ENCODE results near the gene PSD4. TPM values are rescaled to one million over a fixed set of nuclear protein-coding genes. Genes with fewer than 3 reads are reported as not detected.

Gene PSD4
- total RNA-seq, result 0.26 and 0.32 TPM in 2 replicates

DNA sequence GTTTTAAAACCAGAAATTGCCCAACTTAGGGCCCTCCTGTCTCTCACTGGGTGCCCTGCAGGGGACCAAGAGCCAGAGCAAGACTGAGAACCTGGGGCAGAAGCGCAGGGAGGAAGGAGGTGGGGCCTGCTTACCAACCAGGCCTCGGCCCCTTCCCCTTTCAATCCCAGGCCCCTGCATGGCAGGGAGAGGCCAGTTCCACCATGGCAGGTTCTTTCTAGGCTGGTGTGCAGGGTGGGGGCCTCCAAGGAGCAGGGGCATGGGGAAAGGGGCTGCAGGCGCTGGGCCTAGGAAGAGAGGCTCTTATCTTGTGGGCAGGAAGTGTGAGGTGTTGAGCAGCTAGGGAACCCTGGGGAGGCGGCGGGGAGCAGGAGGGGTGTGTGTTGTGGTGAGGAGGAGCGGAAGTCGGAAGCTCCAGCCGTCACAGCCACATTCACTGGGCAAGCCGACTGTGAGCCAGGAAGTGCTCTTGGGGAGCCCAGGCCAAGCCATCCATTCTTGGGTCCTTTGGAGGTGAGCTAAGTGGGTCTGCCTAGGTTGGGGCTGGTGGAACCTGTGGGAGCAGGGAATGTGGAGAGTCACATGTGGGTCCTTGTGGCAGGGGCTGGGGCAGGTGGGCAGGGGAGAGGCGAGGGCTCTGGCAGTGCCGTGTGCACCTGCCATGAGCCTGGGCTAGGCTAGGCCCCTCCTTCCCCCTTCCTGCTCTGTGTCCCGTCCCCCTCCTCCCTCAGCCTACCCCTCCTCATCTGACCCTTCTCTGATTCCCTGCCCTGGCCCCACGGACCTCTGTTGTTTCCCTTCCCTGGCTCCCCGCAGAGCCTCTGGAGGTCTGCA, at the start of gene PSD4:
Gene PSD4, plus strand, starts transcription at position 430 of the 834 bp plus-strand sequence. CDS start 8,486 bp downstream, outside the sequence.
- DNase-seq (ENCODE audit: low read depth, low spot score), result no peak

DNA sequence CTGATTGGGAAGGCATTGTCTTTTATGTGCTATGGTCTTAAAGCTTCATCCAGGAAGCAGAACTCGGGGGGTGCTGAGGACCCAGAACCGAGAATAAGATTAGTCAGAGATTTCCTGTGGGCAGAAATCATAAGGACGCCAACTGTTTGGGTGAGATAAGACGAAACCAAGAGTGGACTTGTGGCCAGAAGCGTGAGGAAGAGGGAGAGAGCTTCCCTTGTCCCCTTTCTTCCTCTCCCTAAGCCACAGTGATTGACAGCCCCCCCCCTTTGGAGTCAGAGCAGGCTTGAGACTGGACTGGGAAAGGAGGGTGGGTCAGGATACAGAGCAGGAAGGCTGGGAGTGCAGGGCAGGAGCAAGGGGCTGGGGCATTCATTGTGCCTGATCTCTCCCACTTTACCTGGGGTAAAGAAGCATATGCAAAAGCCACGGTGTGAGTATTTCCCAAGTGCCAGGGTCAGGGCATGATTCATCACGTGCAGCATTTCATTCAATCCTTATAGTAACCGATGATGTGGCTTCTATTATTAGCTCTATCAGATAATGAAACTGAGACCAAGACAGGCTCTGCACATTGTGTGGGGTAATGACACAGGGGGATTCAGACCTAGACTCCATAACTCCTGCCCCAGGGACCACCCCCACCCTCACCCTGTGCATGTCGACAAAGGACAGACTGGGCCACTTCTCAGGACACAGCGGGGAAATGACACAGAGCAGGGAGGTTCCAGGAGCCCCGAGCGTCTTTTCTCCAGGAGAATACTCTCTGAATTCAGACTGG, 49.4 kb upstream of the PSD4 start:
- DNase-seq (ENCODE audit: low read depth, low spot score), result no peak

DNA sequence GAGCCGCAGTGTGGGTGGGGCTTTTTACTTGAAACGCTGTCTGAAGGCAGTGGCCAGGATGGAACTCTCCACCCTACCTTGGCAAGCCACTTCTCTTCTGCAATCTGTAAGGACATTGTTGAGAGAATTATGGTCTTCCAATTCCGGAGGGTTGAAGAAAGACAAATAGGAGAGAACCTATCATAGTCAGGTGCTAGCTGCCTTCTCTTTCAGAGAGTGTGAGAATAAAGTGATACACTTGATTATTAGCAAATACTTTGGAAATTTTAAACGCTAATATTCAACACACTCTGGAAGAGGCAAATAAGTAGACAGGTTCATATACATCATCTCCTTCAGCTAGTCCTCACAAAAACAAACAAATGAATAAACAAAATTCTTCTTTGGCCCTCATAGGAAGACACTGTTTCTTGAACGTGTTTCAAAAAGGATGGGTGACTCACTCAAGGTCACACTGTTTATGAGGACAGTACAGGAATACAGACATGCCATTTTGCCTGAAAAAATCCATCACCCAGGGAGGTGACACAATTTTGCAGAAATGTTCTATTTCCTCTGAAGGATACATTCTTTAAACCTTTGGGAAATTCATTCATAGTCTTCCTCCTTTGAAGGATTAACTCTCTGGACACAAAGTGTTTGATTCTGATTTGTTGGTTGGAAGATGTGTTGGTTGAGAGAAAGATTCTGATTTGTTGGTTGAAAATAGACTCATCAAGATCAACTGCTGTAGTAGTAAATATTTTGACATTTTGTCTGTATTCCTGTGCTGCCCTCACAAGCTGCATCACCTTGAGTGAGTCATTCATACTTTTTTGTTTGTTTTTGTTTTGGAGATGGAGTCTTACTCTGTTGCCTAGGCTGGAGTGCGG, 48.6 kb upstream of the PSD4 start:
- DNase-seq (ENCODE audit: low read depth, low spot score), result no peak

DNA sequence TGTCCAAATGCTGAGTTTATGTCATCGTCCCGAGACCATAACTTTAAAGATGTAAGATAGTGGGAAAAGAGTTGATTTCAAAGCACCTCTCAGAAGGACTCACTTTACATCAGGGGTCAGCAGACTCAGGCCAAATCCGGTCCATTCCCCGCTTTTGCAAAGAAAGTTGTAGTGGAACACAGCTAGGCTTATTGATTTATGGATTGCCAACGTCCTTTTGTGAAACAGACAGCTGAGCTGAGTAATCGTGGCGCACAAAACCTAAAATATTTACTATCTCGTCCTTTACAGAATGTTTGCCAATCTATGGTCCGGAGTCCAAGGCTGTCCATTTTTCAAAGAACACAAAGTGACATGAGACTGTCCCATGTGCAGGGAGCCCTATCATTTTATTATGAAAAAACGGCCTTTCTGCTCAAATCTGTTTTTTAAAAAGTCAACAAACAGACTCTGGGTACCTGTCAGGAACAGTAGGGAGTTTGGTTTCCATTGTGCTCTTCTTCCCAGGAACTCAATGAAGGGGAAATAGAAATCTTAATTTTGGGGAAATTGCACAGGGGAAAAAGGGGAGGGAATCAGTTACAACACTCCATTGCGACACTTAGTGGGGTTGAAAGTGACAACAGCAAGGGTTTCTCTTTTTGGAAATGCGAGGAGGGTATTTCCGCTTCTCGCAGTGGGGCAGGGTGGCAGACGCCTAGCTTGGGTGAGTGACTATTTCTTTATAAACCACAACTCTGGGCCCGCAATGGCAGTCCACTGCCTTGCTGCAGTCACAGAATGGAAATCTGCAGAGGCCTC, 46.7 kb upstream of the PSD4 start, which contains the start of gene IL1RN:
Gene IL1RN, plus strand, starts transcription at position 754 of the 801 bp plus-strand sequence. Its CDS starts 27 bp downstream, at position 781.
- no peak for DNase-seq (ENCODE audit: low read depth, low spot score)

DNA sequence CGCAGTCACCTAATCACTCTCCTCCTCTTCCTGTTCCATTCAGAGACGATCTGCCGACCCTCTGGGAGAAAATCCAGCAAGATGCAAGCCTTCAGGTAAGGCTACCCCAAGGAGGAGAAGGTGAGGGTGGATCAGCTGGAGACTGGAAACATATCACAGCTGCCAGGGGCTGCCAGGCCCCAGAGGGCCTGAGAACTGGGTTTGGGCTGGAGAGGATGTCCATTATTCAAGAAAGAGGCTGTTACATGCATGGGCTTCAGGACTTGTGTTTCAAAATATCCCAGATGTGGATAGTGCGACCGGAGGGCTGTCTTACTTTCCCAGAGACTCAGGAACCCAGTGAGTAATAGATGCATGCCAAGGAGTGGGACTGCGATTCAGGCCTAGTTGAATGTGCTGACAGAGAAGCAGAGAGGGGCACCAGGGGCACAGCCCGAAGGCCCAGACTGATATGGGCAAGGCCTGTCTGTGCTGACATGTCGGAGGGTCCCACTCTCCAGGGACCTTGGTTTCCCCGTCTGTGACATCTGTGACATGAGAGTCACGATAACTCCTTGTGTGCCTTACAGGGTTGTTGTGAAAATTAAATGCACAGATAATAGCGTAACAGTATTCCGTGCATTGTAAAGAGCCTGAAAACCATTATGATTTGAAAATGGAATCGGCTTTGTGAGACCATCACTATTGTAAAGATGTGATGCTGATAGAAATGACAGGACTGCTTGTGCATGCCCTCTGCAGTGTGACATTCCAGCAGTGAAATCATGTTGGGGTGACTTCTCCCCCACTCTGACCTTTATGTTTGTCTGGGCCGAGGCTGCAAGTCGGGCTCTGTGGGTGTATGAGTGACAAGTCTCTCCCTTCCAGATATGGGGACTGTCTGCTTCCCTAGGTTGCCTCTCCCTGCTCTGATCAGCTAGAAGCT, 45.9 kb upstream of the PSD4 start:
- no peak for DNase-seq (ENCODE audit: low read depth, low spot score)

DNA sequence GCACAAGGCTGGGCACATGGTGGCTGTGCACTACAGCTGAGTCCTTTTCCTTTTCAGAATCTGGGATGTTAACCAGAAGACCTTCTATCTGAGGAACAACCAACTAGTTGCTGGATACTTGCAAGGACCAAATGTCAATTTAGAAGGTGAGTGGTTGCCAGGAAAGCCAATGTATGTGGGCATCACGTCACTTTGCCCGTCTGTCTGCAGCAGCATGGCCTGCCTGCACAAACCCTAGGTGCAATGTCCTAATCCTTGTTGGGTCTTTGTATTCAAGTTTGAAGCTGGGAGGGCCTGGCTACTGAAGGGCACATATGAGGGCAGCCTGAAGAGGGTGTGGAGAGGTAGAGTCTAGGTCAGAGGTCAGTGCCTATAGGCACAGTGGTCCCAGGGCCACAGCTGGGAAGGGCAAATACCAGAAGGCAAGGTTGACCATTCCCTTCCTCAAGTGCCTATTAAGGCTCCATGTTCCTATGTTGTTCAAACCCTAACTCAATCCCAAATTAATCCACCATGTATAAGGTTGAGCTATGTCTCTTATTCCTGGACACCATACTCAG, 44.2 kb upstream of the PSD4 start:
- DNase-seq (ENCODE audit: low read depth, low spot score), result no peak

DNA sequence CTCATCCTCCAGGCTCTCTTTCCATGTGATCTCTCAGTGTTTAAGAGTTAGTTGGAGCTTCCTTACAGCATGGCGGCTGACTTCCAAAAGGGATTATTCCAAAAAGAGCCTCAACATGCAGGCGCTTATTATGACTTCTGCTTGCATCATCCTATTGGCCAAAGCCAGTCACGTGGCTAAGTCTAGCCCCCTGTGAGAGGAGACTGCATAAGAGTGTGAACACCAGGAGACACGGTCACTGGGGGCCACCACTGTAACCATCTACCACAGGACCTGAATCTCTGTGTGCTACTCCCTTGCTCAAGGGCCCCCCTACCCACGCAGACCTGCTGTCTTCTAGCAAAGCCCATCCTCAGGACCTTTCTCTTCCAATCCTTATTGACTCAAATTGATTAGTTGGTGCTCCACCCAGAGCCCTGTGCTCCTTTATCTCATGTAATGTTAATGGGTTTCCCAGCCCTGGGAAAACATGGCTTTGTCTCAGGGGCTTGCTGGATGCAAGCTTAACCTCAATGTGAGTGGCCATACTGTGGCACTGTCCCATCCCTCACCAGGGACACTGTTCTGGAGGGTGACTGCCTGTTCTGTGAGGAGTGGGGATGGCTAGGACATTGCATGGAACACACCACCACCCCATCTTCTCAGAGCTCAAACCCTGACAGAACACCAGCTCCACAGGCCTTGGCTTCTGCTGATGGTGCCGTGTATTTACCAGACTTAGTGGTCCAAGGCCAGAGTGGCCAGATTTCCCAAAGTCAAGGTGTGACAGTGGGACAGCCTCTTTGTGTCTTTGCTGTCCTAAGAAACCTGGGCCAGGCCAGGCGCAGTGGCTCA, 42.2 kb upstream of the PSD4 start:
- no peak for DNase-seq (ENCODE audit: low read depth, low spot score)

DNA sequence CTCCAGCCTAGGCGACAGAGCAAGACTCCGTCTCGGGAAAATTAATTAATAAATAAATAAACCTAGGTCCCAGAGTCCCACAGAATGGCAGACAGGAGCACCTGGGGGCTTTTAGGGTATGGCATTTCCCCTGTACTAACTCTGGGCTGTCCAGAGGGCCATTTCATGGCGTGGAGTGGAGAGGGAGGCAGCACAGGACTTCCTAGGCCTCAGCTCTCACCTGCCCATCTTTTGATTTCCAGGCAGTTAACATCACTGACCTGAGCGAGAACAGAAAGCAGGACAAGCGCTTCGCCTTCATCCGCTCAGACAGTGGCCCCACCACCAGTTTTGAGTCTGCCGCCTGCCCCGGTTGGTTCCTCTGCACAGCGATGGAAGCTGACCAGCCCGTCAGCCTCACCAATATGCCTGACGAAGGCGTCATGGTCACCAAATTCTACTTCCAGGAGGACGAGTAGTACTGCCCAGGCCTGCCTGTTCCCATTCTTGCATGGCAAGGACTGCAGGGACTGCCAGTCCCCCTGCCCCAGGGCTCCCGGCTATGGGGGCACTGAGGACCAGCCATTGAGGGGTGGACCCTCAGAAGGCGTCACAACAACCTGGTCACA, 41.3 kb upstream of the PSD4 start:
- DNase-seq (ENCODE audit: low read depth, low spot score), result no peak

DNA sequence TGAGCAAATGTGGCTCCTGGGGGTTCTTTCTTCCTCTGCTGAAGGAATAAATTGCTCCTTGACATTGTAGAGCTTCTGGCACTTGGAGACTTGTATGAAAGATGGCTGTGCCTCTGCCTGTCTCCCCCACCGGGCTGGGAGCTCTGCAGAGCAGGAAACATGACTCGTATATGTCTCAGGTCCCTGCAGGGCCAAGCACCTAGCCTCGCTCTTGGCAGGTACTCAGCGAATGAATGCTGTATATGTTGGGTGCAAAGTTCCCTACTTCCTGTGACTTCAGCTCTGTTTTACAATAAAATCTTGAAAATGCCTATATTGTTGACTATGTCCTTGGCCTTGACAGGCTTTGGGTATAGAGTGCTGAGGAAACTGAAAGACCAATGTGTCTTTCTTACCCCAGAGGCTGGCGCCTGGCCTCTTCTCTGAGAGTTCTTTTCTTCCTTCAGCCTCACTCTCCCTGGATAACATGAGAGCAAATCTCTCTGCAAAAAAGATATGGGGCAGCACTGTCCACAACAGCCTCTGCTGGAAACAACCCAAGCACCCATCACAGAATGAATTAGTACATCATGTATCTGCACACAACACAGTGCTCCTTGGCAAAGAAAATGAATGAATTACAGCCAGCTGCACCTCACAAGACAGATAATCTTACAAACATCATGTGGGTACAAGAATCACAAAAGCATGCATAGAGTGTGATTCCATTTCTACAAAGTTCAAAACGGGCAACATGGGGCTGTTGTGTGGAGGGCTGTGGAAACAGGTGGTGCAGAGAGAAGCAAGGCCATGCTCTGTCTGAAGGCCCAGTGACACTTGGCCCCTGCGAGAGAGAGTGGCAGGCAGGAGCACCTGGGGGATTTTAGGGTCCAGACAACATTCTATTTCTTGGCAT, 39.8 kb upstream of the PSD4 start:
- DNase-seq (ENCODE audit: low read depth, low spot score), result no peak

DNA sequence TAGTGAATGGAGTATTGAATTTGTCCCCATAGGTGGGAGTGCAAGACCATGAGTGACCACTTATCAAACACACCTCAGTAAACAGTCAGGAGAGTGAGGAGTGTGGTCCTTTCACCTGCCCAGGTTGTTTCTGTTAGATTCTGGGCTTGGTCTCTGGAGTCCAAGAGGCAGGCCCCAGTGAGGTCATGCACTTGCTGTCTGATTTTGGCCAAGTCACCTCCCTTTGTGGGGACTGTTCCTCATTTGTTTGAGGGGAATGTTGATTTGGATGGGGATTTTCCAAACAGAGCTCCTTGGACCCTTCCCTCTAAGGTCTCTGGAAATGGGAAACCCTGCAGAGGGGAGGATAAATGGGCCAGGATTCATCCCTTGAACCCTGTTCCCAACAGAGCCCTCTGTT, 39.1 kb upstream of the PSD4 start:
- no peak for DNase-seq (ENCODE audit: low read depth, low spot score)

DNA sequence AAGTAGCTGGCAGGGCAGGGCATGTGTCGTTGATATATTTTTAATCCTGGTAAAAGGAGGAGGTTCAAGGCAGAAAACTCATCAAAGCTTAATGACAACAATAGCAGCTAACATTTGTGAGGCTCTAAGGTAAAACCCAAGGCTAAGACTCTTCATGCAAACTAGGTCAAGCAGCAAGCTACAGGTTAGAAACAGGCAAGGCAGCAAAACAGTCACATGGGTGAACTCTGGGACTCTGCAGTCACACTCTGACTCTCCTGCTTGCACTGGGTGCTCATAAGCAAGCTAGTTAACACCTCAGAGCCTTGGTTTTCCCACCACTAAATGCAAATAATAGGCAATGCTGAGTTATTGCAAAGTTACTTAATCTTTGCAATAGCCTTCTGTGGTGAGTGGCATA, 38.5 kb upstream of the PSD4 start:
- DNase-seq (ENCODE audit: low read depth, low spot score), result no peak

DNA sequence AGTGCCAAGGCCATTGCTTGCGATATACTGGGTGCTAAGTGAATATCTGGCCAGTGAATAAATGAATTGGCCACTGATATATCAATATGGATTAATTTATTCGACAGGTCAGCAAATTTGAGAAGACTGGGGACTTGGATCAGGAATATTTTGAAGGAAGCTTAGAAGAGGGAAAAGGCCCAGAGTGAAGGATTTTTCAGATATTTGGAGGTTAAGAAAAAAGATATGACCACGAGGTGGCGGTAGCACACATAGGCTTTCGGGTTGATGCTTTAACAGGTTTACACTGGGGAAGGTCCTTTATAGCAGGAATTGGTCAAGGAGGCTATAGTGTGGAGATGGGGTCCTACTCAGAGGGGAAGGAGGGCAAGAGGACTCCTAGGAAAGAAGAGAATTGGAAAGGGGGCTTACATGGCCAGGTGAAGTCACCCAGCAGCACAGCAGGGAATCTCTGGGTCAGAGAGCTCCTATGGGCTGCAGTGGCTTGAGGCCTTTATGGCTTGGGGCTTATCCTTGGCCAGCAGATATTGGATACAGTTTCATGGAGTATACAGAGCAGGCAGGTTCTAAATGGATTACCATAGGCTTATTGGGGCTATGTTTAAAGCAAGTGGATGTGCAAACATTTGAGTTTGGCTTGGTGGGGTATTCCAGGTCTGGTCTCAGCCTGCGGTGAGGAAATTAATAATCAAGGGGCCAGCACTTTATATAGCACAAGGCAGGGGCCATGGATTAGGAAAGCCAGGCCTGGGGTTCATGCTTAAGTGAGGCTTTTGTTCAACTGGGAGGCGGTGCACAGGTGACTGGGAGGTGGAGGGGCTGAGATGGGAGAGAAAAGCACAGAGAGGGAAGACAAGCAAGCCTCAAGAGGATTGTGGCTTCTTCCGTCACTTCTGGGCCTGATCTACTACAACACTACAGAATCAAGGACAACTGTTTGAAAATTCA, 36.7 kb upstream of the PSD4 start:
- no peak for DNase-seq (ENCODE audit: low read depth, low spot score)

DNA sequence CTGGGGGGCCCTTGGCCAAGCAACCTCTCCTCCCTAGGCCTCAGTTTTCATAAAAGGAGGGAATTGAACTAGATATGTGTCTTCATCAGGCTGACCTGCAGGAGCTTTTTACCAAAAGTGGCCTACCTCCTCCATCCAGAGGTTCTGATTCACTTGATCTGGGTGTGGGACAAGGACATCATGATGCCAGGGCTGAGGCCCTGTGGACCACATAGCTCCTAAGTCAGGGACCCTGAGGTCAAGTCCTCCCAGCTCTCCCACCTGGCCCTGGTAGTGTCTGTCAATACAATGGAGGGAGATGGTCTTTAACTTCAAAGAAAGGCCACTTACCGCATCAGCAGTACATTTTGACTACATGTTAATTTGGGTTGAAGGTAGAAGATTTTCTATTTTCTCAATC, 35.9 kb upstream of the PSD4 start:
- no peak for DNase-seq (ENCODE audit: low read depth, low spot score)

DNA sequence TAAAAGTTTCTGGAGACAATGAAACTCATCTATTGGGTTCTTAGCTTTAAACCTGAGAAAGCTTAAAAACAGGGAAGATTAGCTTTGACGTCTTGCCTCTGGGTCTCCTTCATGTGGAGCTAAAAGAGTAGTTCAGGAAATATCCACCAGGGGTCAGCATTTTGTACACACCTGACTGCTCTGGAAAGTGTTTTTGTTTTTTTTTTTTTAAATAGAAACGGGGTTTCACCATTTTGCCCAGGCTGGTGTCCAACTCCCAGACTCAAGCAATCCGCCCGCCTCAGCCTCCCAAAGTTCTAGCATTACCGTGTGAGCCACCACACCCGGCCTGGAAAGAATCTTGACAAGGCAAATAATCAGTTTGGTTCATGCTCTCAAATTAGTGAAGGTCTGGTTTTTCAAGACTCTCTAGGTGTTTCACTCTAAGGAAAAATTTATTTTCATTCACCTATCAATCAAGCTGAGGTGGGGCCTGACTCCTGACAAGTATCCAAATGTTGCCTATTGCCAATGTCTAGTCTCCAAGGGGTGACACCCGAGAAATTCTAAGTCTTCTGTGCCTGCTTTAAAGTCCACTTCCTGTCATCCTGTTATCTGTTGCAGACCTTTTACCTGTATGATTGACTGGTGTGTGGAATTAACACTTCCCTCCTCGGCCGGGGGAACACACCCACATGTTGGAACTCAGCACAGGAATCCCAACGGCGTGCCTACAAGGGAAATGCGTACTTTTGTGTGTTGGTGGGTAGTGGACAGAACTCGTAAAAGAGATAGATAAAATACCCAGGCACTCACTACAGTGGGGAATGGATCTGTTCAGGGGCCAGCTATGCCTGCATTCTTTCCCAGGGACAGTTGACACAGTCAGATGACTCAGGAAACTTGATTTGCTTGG, 35.1 kb upstream of the PSD4 start:
- no peak for DNase-seq (ENCODE audit: low read depth, low spot score)

DNA sequence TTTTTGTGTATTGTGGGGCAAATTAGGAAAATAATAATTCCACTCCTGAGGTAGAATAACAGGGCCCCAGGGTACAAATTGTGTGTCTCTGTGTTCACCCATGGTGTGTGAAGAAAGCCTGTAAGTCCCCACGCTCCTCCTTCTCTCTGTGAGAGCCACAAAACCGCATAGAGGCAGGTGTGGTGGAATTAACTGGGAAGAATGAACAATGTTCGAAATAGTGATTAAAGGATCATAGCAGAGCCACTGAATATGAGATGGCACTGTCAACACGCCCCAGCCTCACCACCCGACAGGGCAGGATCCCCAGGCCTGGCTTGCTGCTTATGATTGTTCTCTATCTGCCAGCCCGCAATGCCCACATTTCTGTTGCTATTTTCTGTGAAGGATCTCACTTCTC, 32.3 kb upstream of the PSD4 start:
- DNase-seq (ENCODE audit: low read depth, low spot score), result no peak
